Liver (tissue), 3 donors: Measurements from ENCODE around the gene PRG2.

Experiments
- CTCF ChIP-seq: fragments of 150-350 bp; IDR thresholded peaks from 2 replicates; pipeline ENCODE4 v1.5.1; 2017; ENCODE audit warnings: improper control_type of control experiment, low read depth, low read length; ENCODE audit not compliant: missing input control
- EGR1 ChIP-seq, 2 donors: IDR thresholded peaks; 2 replicates each; pipeline ENCODE4 v1.6.1; 2016 to 2018; ENCODE audit warnings: antibody characterized with exemption in 2 of 2, low read depth in 2 of 2
- GABPA ChIP-seq, 2 donors: IDR thresholded peaks in 1 of 2; conservative IDR thresholded peaks in 1 of 2; 2 replicates each; pipeline ENCODE4 v1.6.1; 2016; ENCODE audit warnings: antibody characterized with exemption in 2 of 2, mild to moderate bottlenecking in 1 of 2, moderate library complexity in 1 of 2
- HNF4A ChIP-seq, 2 donors: conservative IDR thresholded peaks; 2 replicates each; pipeline ENCODE4 v1.6.1; 2016; ENCODE audit warnings: antibody characterized with exemption in 2 of 2, mild to moderate bottlenecking in 2 of 2
- JUND ChIP-seq, 2 donors: IDR thresholded peaks; 2 replicates each; pipeline ENCODE4 v1.6.1; 2016; ENCODE audit warnings: antibody characterized with exemption in 2 of 2
- RAD21 ChIP-seq, 2 donors: IDR thresholded peaks; 2 replicates each; pipeline ENCODE4 v1.6.1; 2016; ENCODE audit warnings: antibody characterized with exemption in 2 of 2, mild to moderate bottlenecking in 2 of 2
- SP1 ChIP-seq: IDR thresholded peaks from 2 replicates; pipeline ENCODE4 v1.6.1; 2018; ENCODE audit warnings: antibody characterized with exemption, mild to moderate bottlenecking
- TAF1 ChIP-seq: conservative IDR thresholded peaks from 2 replicates; pipeline ENCODE4 v1.6.1; 2016; ENCODE audit warnings: antibody characterized with exemption, mild to moderate bottlenecking
- YY1 ChIP-seq: IDR thresholded peaks from 2 replicates; pipeline ENCODE4 v1.6.1; 2016; ENCODE audit warnings: antibody characterized with exemption, mild to moderate bottlenecking
- ZBTB33 ChIP-seq: IDR thresholded peaks from 2 replicates; pipeline ENCODE4 v1.6.1; 2016; ENCODE audit warnings: antibody characterized with exemption
- TF ChIP-seq, protein P1 (sequence below): IDR thresholded peaks from 2 replicates; pipeline ENCODE4 v1.6.1; 2016; ENCODE audit warnings: antibody characterized with exemption, mild to moderate bottlenecking
- donor health status: healthy.
- donor health status: healthy.

GRCh38 chr11:57359396-57359795 is 31.1 kb downstream of the PRG2 start:
- TF ChIP-seq HNF4A (conservative IDR thresholded peaks at IDR 0.05) = no peak
- TF ChIP-seq CTCF = no peak
- TF ChIP-seq SP1 = no peak
- no peak for TF ChIP-seq EGR1 (IDR thresholded peaks at IDR 0.05; ENCODE audit: low read depth in 2 of 2)
- TF ChIP-seq TAF1 = no peak
- TF ChIP-seq, protein P1, sequence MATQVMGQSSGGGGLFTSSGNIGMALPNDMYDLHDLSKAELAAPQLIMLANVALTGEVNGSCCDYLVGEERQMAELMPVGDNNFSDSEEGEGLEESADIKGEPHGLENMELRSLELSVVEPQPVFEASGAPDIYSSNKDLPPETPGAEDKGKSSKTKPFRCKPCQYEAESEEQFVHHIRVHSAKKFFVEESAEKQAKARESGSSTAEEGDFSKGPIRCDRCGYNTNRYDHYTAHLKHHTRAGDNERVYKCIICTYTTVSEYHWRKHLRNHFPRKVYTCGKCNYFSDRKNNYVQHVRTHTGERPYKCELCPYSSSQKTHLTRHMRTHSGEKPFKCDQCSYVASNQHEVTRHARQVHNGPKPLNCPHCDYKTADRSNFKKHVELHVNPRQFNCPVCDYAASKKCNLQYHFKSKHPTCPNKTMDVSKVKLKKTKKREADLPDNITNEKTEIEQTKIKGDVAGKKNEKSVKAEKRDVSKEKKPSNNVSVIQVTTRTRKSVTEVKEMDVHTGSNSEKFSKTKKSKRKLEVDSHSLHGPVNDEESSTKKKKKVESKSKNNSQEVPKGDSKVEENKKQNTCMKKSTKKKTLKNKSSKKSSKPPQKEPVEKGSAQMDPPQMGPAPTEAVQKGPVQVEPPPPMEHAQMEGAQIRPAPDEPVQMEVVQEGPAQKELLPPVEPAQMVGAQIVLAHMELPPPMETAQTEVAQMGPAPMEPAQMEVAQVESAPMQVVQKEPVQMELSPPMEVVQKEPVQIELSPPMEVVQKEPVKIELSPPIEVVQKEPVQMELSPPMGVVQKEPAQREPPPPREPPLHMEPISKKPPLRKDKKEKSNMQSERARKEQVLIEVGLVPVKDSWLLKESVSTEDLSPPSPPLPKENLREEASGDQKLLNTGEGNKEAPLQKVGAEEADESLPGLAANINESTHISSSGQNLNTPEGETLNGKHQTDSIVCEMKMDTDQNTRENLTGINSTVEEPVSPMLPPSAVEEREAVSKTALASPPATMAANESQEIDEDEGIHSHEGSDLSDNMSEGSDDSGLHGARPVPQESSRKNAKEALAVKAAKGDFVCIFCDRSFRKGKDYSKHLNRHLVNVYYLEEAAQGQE = no peak
- no peak for TF ChIP-seq JUND (IDR thresholded peaks at IDR 0.05)
- TF ChIP-seq ZBTB33 = no peak
- TF ChIP-seq RAD21 (IDR thresholded peaks at IDR 0.05) = no peak
- no peak for TF ChIP-seq GABPA (IDR thresholded peaks at IDR 0.05 in 1 of 2, conservative IDR thresholded peaks at IDR 0.05 in 1 of 2)
- TF ChIP-seq YY1 = no peak
